ENCODE results near the gene INSL6. TPM values are rescaled to one million over a fixed set of nuclear protein-coding genes. Genes with fewer than 3 reads are reported as not detected.

INSL6 gene
- total RNA-seq, 6 donors from 2014 or later = not detected

DNA sequence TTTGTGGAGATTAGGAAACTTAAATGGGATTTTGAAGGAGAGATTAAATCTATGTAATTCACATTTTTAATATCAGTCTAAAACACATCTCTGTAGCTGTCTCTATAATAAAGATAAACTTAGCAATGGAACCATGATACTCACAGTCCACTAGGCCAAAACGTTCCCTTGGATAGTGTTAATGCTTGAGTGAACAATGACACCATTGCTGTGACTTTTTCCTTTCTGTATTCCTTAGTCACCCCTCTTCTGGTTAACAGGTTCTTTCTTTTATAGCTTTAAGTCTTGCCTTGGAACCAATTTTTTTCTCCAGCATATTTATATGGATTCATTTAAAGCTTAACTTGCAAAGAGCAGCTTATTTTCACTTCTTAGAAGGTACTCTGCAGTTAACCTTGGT is 63.3 kb downstream of the INSL6 start:
- H3K4me1 ChIP-seq = no peaks in the 10 kb centered on the region
- no peak overlapping the region for H3K4me3 ChIP-seq
- H3K27ac ChIP-seq = no peak overlapping the region
- peaks cover 0 to 39% (median 6%) of the 10 kb centered on the region in 4 donors for H3K36me3 ChIP-seq
- H3K9me3 ChIP-seq = no peaks in the 10 kb centered on the region
- 76 to 94% methylated on average over 1 of the region's 1 CpG for WGBS, 2 donors
- H3K27me3 ChIP-seq = no peaks in the 10 kb centered on the region
- DNase-seq = no peak
- ATAC-seq (ENCODE audit: low FRiP score in 2 of 2) = no peak
- no peak for TF ChIP-seq EP300 (IDR thresholded peaks at IDR 0.05)
- TF ChIP-seq, protein P1, sequence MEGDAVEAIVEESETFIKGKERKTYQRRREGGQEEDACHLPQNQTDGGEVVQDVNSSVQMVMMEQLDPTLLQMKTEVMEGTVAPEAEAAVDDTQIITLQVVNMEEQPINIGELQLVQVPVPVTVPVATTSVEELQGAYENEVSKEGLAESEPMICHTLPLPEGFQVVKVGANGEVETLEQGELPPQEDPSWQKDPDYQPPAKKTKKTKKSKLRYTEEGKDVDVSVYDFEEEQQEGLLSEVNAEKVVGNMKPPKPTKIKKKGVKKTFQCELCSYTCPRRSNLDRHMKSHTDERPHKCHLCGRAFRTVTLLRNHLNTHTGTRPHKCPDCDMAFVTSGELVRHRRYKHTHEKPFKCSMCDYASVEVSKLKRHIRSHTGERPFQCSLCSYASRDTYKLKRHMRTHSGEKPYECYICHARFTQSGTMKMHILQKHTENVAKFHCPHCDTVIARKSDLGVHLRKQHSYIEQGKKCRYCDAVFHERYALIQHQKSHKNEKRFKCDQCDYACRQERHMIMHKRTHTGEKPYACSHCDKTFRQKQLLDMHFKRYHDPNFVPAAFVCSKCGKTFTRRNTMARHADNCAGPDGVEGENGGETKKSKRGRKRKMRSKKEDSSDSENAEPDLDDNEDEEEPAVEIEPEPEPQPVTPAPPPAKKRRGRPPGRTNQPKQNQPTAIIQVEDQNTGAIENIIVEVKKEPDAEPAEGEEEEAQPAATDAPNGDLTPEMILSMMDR (IDR thresholded peaks at IDR 0.05) = no peak

DNA sequence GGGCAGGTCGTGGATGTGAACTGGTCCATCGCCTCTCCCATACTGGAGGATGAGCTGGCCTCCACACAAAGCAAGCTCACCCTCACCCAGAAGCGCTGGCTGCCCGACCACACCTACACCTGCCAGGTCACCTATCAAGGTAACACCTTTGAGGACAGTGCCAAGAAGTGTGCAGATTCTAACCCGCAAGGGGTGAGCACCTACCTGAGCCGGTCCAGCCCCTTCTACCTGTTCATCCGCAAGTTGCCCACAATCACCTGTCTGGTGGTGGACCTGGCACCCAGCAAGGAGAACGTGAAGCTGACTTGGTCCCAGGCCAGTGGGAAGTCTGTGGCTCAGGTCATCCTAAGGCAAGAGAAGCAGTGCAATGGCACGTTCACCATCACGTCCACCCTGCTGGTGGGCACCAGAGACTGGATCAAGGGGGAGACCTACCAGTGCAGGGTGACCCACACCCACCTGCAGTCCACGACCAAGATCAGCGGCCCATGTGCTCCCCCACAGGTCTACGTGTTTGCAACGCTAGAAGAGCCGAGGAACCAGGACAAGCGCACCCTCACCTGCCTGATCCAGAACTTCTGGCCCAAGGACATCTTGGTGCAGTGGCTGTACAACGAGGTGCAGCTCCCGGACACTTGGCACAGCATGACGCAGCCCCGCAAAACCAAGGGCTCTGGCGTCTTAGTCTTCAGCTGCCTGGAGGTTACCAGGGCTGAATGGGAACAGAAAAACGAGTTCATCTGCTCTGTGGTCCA is 71.3 kb downstream of the INSL6 start:
- Histone ChIP-seq H3K36me3 (peaks cover 14 to 30% (median 16%) of the 10 kb centered on the region in 4 donors), H3K27ac (no peak overlapping the region), H3K27me3 (no peaks in the 10 kb centered on the region), H3K9me3 (peaks cover 0 to 11% (median 0%) of the 10 kb centered on the region in 4 donors), H3K4me3 (no peak overlapping the region), H3K4me1 (no peaks in the 10 kb centered on the region)
- TF ChIP-seq POLR2A (IDR thresholded peaks at IDR 0.05) (no peak), EP300 (IDR thresholded peaks at IDR 0.05) (no peak), POLR2AphosphoS5 (IDR thresholded peaks at IDR 0.05) (no peak)
- TF ChIP-seq, protein P1 (IDR thresholded peaks at IDR 0.05) = no peak
- DNase-seq = peak in 1 of 2 donors; percentile 14
- peak; percentile 17 to 23 for ATAC-seq (ENCODE audit: low FRiP score in 2 of 2)
- 97 to 100% methylated on average over 9 to 22 of the region's 22 CpGs for WGBS, 2 donors

Small RNA genes within 50 kb of the gene (small RNA-seq; reads per million reads assigned to genes)
- 0 reads per million in 4 donors for gene AL133547.1

Other genes with a start within 250 kb of the INSL6 start
- 10 to 100 TPM; 19.6 to 52.9 (median 26.0) TPM for gene JAK2, start 200.4 kb downstream of the INSL6 start, total RNA-seq
- not detected for gene INSL4, start 45.8 kb upstream of the INSL6 start, total RNA-seq
- 1 to 10 TPM in 1 of 6 donors, under 1 TPM in 2, not detected in 3; 0.60 to 5.2 (median 0.61) TPM for gene RLN2, start 119.1 kb upstream of the INSL6 start, total RNA-seq
- not detected for gene RLN1, start 154.2 kb upstream of the INSL6 start, total RNA-seq

Data from upper lobe of left lung (tissue), 6 donors.